Activated T-cell treated with anti-CD3 and anti-CD28 coated beads for 48 hours (primary cell): Measurements from ENCODE around the gene UTY.

ENCODE experiments used
- DNase-seq: peaks from one replicate; pipeline ENCODE4 v3.0.0-alpha.2; 2020; ENCODE audit warnings: low read depth

UTY gene

GRCh38 chrY:13415556-13415955, 64.3 kb downstream of the UTY start:
- DNase-seq: no peak

GRCh38 chrY:13398876-13399275, 81.0 kb downstream of the UTY start:
- no peak for DNase-seq

GRCh38 chrY:13381110-13381683, 98.6 kb downstream of the UTY start:
- DNase-seq: no peak

- DNase-seq: no peak
Observed at GRCh38 chrY:13370868-13371800, 108.7 kb downstream of the UTY start.

- no peak for DNase-seq
Observed at GRCh38 chrY:13370245-13370644, 109.6 kb downstream of the UTY start.

GRCh38 chrY:13368513-13368845, 111.4 kb downstream of the UTY start:
- DNase-seq: no peak

- no peak for DNase-seq
Observed at GRCh38 chrY:13363641-13364040, 116.2 kb downstream of the UTY start.

- DNase-seq: no peak
Observed at GRCh38 chrY:13362662-13363061, 117.2 kb downstream of the UTY start.

GRCh38 chrY:13361656-13362636, 117.9 kb downstream of the UTY start:
- DNase-seq: no peak

- DNase-seq: no peak
Observed at GRCh38 chrY:13351443-13351842, 128.4 kb downstream of the UTY start.

- no peak for DNase-seq
Observed at GRCh38 chrY:13347106-13347505, 132.7 kb downstream of the UTY start.

GRCh38 chrY:13345549-13345948, 134.3 kb downstream of the UTY start:
- DNase-seq: no peak

- peak; percentile 34 for DNase-seq
Observed at GRCh38 chrY:13343307-13343946, 136.4 kb downstream of the UTY start.

GRCh38 chrY:13339939-13340338, 139.9 kb downstream of the UTY start:
- DNase-seq: no peak

GRCh38 chrY:13339381-13339780, 140.5 kb downstream of the UTY start:
- DNase-seq: no peak

GRCh38 chrY:13338711-13339110, 141.1 kb downstream of the UTY start:
- DNase-seq: no peak

- DNase-seq: no peak
Observed at GRCh38 chrY:13337934-13338333, 141.9 kb downstream of the UTY start.

GRCh38 chrY:13333791-13334190, 146.0 kb downstream of the UTY start:
- DNase-seq: no peak

- no peak for DNase-seq
Observed at GRCh38 chrY:13330651-13331050, 149.2 kb downstream of the UTY start.

GRCh38 chrY:13312966-13313365, 166.9 kb downstream of the UTY start:
- no peak for DNase-seq

- DNase-seq: no peak
Observed at GRCh38 chrY:13307959-13308358, 171.9 kb downstream of the UTY start.

GRCh38 chrY:13300795-13301194, 179.0 kb downstream of the UTY start:
- DNase-seq: no peak
